HCT116 (cell line): Measurements from ENCODE around the gene CSF3R. TPM values are rescaled to one million over a fixed set of nuclear protein-coding genes. Genes with fewer than 3 reads are reported as not detected.

ENCODE experiments used
- ATAC-seq: fragments of 200-7000 bp; cut with Tn5 transposase; 2 replicates; pipeline ENCODE4 v1.9.1; 2020; ENCODE audit warnings: mild to moderate bottlenecking, moderate library complexity
- BruUV-seq: library from RNA; stranded (reverse); fragments of 400-500 nt; replicated peaks from 2 replicates; lab custom pipeline; 2021; lab: Mats Ljungman, UMichigan
- CTCF ChIA-PET: fragments of 300-600 bp; sonication (Branson Sonifier 250); formaldehyde crosslinking; loops from one replicate; lab custom pipeline; 2021; ENCODE audit warnings: antibody characterized with exemption; lab: Charles Lee
- POLR2A ChIA-PET: fragments of 300-600, 350-600 bp; sonication (Branson Sonifier 250); formaldehyde crosslinking; loops from one replicate; lab custom pipeline; 2021; ENCODE audit warnings: antibody characterized with exemption; lab: Charles Lee
- RAD21 ChIA-PET, 2 experiments: fragments of 300-600 bp; sonication (Branson Sonifier 250); formaldehyde crosslinking; loops; one replicate each; lab custom pipeline; 2023; ENCODE audit warnings: low total read pairs in 2 of 2; ENCODE audit not compliant: uncharacterized antibody in 2 of 2, unreplicated experiment in 2 of 2, low non-redundant PET in 1 of 2; lab: Charles Lee
- DNase-seq: peaks from one replicate; pipeline ENCODE4 v3.0.0-alpha.2; 2010; ENCODE audit warnings: low read depth, low spot score
- H2AFZ ChIP-seq: fragments of 200-600 bp; shearing (Covaris generic), sonication (generic); 2 replicates; pipeline ENCODE4 v1.6.1; 2017; ENCODE audit warnings: low read depth, mixed run types, mixed read lengths, antibody characterized with exemption, low read length; ENCODE audit not compliant: poor library complexity, severe bottlenecking
- H3K27ac ChIP-seq: 2 replicates; pipeline ENCODE4 v1.5.1; 2012; ENCODE audit warnings: low read depth, low read length
- H3K27me3 ChIP-seq: fragments of 200-600 bp; sonication (generic); 2 replicates; pipeline ENCODE4 v1.6.1; 2016; ENCODE audit warnings: mixed run types, low read length, mixed read lengths; ENCODE audit not compliant: insufficient read depth
- H3K36me3 ChIP-seq, 2 experiments: fragments of 200-500 bp in 1 of 2; fragments of 200-600 bp in 1 of 2; sonication (Bioruptor generic) in 1 of 2; sonication (generic) in 1 of 2; 2 replicates each; pipeline versions ENCODE4 v1.5.1 to v1.6.1; 2014 to 2016; ENCODE audit warnings: low read length in 2 of 2, inconsistent platforms in 1 of 2, mixed read lengths in 1 of 2, mixed run types in 1 of 2; ENCODE audit not compliant: insufficient read depth in 2 of 2, control insufficient read depth in 1 of 2
- H3K4me1 ChIP-seq, 2 experiments: fragments of 200-600 bp in 1 of 2; sonication (generic) in 1 of 2; 2 replicates each; pipeline versions ENCODE4 v1.5.1 to v1.6.1; 2012 to 2017; ENCODE audit warnings: low read length in 2 of 2, inconsistent platforms in 1 of 2, mild to moderate bottlenecking in 1 of 2, mixed read lengths in 1 of 2, mixed run types in 1 of 2, moderate library complexity in 1 of 2; ENCODE audit not compliant: insufficient read depth in 2 of 2, control insufficient read depth in 1 of 2
- H3K4me2 ChIP-seq: fragments of 200-600 bp; sonication (generic); 2 replicates; pipeline ENCODE4 v1.6.1; 2017; ENCODE audit warnings: mixed run types, low read length, mixed read lengths
- H3K4me3 ChIP-seq, 2 experiments: fragments of 200-600 bp in 1 of 2; sonication (generic) in 1 of 2; replicated peaks in 1 of 2; 2 replicates each; pipeline ENCODE4 v1.5.1; 2011 to 2016; ENCODE audit warnings: low read length in 2 of 2, control low read depth in 1 of 2, low read depth in 1 of 2, mild to moderate bottlenecking in 1 of 2, mixed read lengths in 1 of 2, mixed run types in 1 of 2
- H3K79me2 ChIP-seq: fragments of 200-600 bp; sonication (generic); 2 replicates; pipeline ENCODE4 v1.6.1; 2017; ENCODE audit warnings: mild to moderate bottlenecking, mixed run types, low read length, moderate library complexity, mixed read lengths; ENCODE audit not compliant: insufficient read depth
- H3K9ac ChIP-seq: fragments of 200-600 bp; sonication (generic); 2 replicates; pipeline ENCODE4 v1.6.1; 2016; ENCODE audit warnings: low read length, mixed read lengths
- H3K9me2 ChIP-seq: fragments of 200-600 bp; sonication (generic), shearing (Covaris generic); 2 replicates; pipeline ENCODE4 v1.6.1; 2017; ENCODE audit warnings: mixed run types, mild to moderate bottlenecking, moderate library complexity; ENCODE audit not compliant: insufficient read depth
- H3K9me3 ChIP-seq, 2 experiments: fragments of 200-500 bp in 1 of 2; fragments of 200-600 bp in 1 of 2; sonication (Bioruptor generic) in 1 of 2; sonication (generic) in 1 of 2; 2 replicates each; pipeline ENCODE4 v1.6.1; 2014 to 2017; ENCODE audit warnings: low read length in 2 of 2, mixed read lengths in 2 of 2, inconsistent platforms in 1 of 2, low read depth in 1 of 2, mild to moderate bottlenecking in 1 of 2, mixed run types in 1 of 2, moderate library complexity in 1 of 2; ENCODE audit not compliant: control insufficient read depth in 1 of 2, insufficient read depth in 1 of 2
- H4K20me1 ChIP-seq: fragments of 200-600 bp; sonication (generic), shearing (Covaris generic); 2 replicates; pipeline ENCODE4 v1.6.1; 2017; ENCODE audit warnings: mixed run types, mild to moderate bottlenecking, moderate library complexity; ENCODE audit not compliant: insufficient read depth
- ATF3 ChIP-seq: IDR thresholded peaks from 2 replicates; pipeline ENCODE4 v1.6.1; 2012
- CBX3 ChIP-seq: IDR thresholded peaks from 2 replicates; pipeline ENCODE4 v1.6.1; 2012; ENCODE audit warnings: low read depth
- ELF1 ChIP-seq: IDR thresholded peaks from 2 replicates; pipeline ENCODE4 v1.6.1; 2012; ENCODE audit warnings: low read depth, borderline replicate concordance
- EZH2 ChIP-seq: fragments of 200-600 bp; sonication (generic); IDR thresholded peaks from 2 replicates; pipeline ENCODE4 v1.6.1; 2017; ENCODE audit warnings: antibody characterized with exemption, mixed run types
- EZH2phosphoT487 ChIP-seq: fragments of 200-600 bp; IDR thresholded peaks from 2 replicates; pipeline ENCODE4 v1.6.1; 2018; ENCODE audit warnings: antibody characterized with exemption, borderline replicate concordance
- POLR2A ChIP-seq: IDR thresholded peaks from 2 replicates; pipeline ENCODE4 v1.7.0; 2011; ENCODE audit warnings: borderline replicate concordance; ENCODE audit not compliant: insufficient read depth, insufficient read length; ENCODE audit errors: extremely low read depth
- POLR2AphosphoS5 ChIP-seq: IDR thresholded peaks from 2 replicates; pipeline ENCODE4 v1.6.1; 2011; ENCODE audit warnings: mild to moderate bottlenecking, low read depth, low read length, moderate library complexity
- SIN3A ChIP-seq: IDR thresholded peaks from 2 replicates; pipeline ENCODE4 v1.6.1; 2012; ENCODE audit warnings: low read depth
- SP1 ChIP-seq: IDR thresholded peaks from 2 replicates; pipeline ENCODE4 v1.6.1; 2012; ENCODE audit warnings: low read depth
- TCF7L2 ChIP-seq: IDR thresholded peaks from 2 replicates; pipeline ENCODE4 v1.7.0; 2011; ENCODE audit warnings: borderline replicate concordance, inconsistent platforms; ENCODE audit not compliant: insufficient read depth, insufficient read length; ENCODE audit errors: extremely low read depth
- YY1 ChIP-seq: IDR thresholded peaks from 2 replicates; pipeline ENCODE4 v1.6.1; 2011; ENCODE audit warnings: low read length, low read depth, moderate library complexity, mild to moderate bottlenecking; ENCODE audit not compliant: insufficient replicate concordance; ENCODE audit errors: extremely low read depth
- ZFX ChIP-seq: fragments of 450-650 bp; IDR thresholded peaks from 2 replicates; pipeline ENCODE4 v1.6.1; 2017
- ZNF274 ChIP-seq: fragments of 200-500 bp; sonication (Bioruptor generic); IDR thresholded peaks from 2 replicates; pipeline ENCODE4 v1.6.1; 2014; ENCODE audit warnings: mild to moderate bottlenecking, low read depth, low read length, inconsistent platforms
- intact Hi-C: fragments of 100-400 bp; cut with micrococcal nuclease; formaldehyde crosslinking; loops from 2 replicates; pipeline ENCODE4 v1.10.0; 2022
- total RNA-seq: library from RNA; stranded (reverse); gene quantifications from one replicate; pipeline ENCODE4 v1.2.1, GENCODE V29; 2021; ENCODE audit not compliant: unreplicated experiment
- TF ChIP-seq, protein P1 (sequence below): IDR thresholded peaks from 2 replicates; pipeline ENCODE4 v1.6.1; 2012
- TF ChIP-seq, protein P2 (sequence below): IDR thresholded peaks from 2 replicates; pipeline ENCODE4 v1.6.1; 2012; ENCODE audit warnings: low read depth

Gene CSF3R
- total RNA-seq, 1 experiment from 2014 or later, result 0.32 TPM

DNA sequence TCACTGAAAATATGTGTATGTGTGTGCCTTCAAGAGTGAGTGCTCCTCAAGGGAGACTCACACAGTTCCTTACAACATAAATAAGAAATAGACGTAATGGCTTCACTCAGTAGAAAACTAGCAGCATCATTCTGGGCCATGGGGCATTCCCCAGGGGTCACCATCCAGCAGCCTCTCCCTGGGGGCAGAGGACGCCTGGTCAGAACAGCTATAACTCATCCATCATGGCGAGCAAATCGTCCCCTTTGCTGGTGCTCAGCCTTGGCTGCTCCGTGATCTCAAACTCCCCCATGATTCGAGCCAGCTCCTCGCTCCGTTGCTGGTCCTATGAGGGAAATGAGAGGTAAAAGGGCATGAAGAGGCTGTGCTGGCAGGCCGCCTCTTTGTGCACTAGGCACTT is 64.8 kb downstream of the CSF3R start:
- TF ChIP-seq ATF3 (no peak), ZFX (no peak), POLR2AphosphoS5 (no peak), SP1 (no peak), EZH2 (no peak), ELF1 (no peak), TCF7L2 (no peak), EZH2phosphoT487 (no peak), POLR2A (no peak), ZNF274 (no peak), YY1 (no peak), SIN3A (no peak), CBX3 (no peak)
- TF ChIP-seq, protein P1, sequence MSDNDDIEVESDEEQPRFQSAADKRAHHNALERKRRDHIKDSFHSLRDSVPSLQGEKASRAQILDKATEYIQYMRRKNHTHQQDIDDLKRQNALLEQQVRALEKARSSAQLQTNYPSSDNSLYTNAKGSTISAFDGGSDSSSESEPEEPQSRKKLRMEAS, result no peak
- TF ChIP-seq, protein P2, sequence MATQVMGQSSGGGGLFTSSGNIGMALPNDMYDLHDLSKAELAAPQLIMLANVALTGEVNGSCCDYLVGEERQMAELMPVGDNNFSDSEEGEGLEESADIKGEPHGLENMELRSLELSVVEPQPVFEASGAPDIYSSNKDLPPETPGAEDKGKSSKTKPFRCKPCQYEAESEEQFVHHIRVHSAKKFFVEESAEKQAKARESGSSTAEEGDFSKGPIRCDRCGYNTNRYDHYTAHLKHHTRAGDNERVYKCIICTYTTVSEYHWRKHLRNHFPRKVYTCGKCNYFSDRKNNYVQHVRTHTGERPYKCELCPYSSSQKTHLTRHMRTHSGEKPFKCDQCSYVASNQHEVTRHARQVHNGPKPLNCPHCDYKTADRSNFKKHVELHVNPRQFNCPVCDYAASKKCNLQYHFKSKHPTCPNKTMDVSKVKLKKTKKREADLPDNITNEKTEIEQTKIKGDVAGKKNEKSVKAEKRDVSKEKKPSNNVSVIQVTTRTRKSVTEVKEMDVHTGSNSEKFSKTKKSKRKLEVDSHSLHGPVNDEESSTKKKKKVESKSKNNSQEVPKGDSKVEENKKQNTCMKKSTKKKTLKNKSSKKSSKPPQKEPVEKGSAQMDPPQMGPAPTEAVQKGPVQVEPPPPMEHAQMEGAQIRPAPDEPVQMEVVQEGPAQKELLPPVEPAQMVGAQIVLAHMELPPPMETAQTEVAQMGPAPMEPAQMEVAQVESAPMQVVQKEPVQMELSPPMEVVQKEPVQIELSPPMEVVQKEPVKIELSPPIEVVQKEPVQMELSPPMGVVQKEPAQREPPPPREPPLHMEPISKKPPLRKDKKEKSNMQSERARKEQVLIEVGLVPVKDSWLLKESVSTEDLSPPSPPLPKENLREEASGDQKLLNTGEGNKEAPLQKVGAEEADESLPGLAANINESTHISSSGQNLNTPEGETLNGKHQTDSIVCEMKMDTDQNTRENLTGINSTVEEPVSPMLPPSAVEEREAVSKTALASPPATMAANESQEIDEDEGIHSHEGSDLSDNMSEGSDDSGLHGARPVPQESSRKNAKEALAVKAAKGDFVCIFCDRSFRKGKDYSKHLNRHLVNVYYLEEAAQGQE, result no peak
- H3K36me3 ChIP-seq, result no peaks in the 10 kb centered on the region
- no peaks in the 10 kb centered on the region for H4K20me1 ChIP-seq
- DNase-seq (no peak), ATAC-seq (no peak)
- no peak overlapping the region for H3K9ac ChIP-seq
- H2AFZ ChIP-seq, result no peak overlapping the region
- intact Hi-C loops, result no loop called here
- H3K27me3 ChIP-seq, result no peaks in the 10 kb centered on the region
- no peak overlapping the region for H3K4me3 ChIP-seq
- POLR2A ChIA-PET, result interaction anchor here (5.9 kb wide), 1 partner anchor 17 kb away, joined by 20 read pairs; no protein-coding TSS in a partner anchor
- CTCF ChIA-PET, result interaction anchor here (3.0 kb wide), 1 partner anchor 17 kb away, joined by 7 read pairs; no protein-coding TSS in a partner anchor
- H3K79me2 ChIP-seq, result no peaks in the 10 kb centered on the region
- H3K4me1 ChIP-seq, result peaks cover 6 to 23% of the 10 kb centered on the region in 2 experiments; a peak in 3 of 4 replicates
- RAD21 ChIA-PET, result interaction anchor here in 1 of 2 experiments (1.6 kb wide), 1 partner anchor 75 kb away, joined by 4 read pairs; no protein-coding TSS in a partner anchor
- no peak overlapping the region for H3K4me2 ChIP-seq
- no peaks in the 10 kb centered on the region for H3K9me3 ChIP-seq
- H3K9me2 ChIP-seq, result no peaks in the 10 kb centered on the region
- H3K27ac ChIP-seq, result no peak overlapping the region
- BruUV-seq, result no TSS peak

Other genes starting within 250 kb of the CSF3R start
- 9.3 TPM for gene SH3D21, start 176.5 kb downstream of the CSF3R start, total RNA-seq
- gene EVA1B, start 159.3 kb downstream of the CSF3R start, total RNA-seq, result 25.1 TPM
- gene STK40, start 97.0 kb downstream of the CSF3R start, total RNA-seq, result 33.9 TPM
- 49.5 TPM for gene LSM10, start 85.0 kb downstream of the CSF3R start, total RNA-seq
- 4.1 TPM for gene OSCP1, start 32.5 kb downstream of the CSF3R start, total RNA-seq
- 98.7 TPM for gene MRPS15, start 18.5 kb downstream of the CSF3R start, total RNA-seq